Measurements from ENCODE around the gene ZC3H12D. TPM values are rescaled to one million over a fixed set of nuclear protein-coding genes. Genes with fewer than 3 reads are reported as not detected.

Gene ZC3H12D
- total and polyA plus RNA-seq, 4 donors = 1.1 to 4.7 (median 2.4) TPM

DNA sequence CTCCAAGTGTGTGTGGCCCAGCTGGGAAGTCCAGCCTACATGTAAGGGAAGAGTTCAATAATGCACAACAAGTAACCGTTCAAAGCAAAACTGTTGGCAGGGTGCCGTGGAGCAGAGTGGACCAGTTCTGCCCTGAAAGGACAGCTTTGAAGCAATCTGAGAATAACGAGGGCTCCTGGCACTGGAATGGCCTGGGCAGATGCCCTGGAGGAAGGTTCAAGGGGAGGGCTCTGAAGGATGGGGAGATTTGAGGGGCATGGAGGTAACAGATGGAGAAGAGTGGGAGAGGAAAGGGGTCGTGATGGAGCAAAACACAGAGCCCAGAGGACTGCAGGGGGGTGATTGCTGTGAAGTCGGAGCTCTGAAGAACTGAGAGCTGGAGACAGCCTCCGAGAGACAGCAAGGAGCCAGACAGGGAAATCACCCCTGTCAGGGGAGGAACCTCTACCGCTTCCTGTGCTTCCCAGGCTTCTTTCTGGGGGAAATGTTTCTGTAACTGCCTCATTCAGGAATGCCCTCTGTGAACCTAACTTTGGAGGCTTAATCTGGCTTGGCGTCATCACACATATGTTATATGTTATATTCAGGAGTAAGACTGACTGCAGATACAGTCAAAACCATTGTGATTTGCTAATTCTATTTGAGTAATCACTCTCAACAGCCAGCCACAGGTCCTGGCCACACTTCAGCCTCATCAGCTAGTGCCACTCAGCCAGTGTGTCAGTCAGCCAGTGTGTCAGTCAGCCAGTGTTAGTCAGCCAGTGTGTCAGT is 41.2 kb downstream of the ZC3H12D start:
- peaks cover 0 to 16% (median 0%) of the 10 kb centered on the region in 5 donors for H3K4me1 ChIP-seq (ENCODE audit: control insufficient read depth in 5 of 5, insufficient read depth in 5 of 5, low read length in 5 of 5)
- no peaks in the 10 kb centered on the region for H3K9me3 ChIP-seq (ENCODE audit: control insufficient read depth in 4 of 4, insufficient read depth in 3 of 4, low read length in 3 of 4)
- peak; percentile 53 to 81 (median 76) for DNase-seq

DNA sequence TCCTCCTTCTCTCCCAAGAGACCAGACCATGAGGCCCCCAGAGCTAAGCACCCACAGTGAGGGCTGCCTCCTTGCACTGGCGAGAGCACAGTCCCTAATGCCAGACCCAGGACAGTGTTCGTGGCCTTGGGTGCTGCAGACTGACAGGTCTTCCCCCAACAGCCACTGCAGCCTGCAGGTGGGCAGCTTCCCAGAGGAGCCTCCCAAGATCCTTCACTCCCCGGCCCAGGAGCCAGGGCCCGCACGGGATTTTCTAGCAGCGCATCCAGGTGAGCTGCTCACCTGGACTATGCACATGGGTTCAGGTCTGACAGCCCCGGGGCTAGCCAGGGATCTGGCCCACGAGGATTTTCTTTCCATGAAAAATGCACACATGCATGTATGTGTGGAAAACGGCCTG is 43.1 kb downstream of the ZC3H12D start:
- 89 to 90% methylated on average over 9 of the region's 9 CpGs for WGBS, 2 donors
- H3K36me3 ChIP-seq (ENCODE audit: control insufficient read depth in 4 of 4, insufficient read depth in 4 of 4, low read length in 4 of 4) = no peaks in the 10 kb centered on the region
- ATAC-seq (ENCODE audit: insufficient read depth, low FRiP score) = no peak

More for the DNA sequence above, 41.2 kb downstream of the ZC3H12D start:
- no peak overlapping the region for H3K4me3 ChIP-seq
- no peak overlapping the region for H3K27ac ChIP-seq (ENCODE audit: low read depth in 1 of 2, low read length in 1 of 2)
- no peaks in the 10 kb centered on the region for H3K36me3 ChIP-seq (ENCODE audit: control insufficient read depth in 4 of 4, insufficient read depth in 4 of 4, low read length in 4 of 4)
- TF ChIP-seq, protein P1, sequence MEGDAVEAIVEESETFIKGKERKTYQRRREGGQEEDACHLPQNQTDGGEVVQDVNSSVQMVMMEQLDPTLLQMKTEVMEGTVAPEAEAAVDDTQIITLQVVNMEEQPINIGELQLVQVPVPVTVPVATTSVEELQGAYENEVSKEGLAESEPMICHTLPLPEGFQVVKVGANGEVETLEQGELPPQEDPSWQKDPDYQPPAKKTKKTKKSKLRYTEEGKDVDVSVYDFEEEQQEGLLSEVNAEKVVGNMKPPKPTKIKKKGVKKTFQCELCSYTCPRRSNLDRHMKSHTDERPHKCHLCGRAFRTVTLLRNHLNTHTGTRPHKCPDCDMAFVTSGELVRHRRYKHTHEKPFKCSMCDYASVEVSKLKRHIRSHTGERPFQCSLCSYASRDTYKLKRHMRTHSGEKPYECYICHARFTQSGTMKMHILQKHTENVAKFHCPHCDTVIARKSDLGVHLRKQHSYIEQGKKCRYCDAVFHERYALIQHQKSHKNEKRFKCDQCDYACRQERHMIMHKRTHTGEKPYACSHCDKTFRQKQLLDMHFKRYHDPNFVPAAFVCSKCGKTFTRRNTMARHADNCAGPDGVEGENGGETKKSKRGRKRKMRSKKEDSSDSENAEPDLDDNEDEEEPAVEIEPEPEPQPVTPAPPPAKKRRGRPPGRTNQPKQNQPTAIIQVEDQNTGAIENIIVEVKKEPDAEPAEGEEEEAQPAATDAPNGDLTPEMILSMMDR (IDR thresholded peaks at IDR 0.05; ENCODE audit: control extremely low read depth, extremely low read depth) = no peak
- ATAC-seq (ENCODE audit: insufficient read depth, low FRiP score) = no peak
- no peaks in the 10 kb centered on the region for H3K27me3 ChIP-seq (ENCODE audit: control insufficient read depth in 3 of 3, insufficient read depth in 3 of 3, low read length in 2 of 3)
- no peak overlapping the region for H3K9ac ChIP-seq (ENCODE audit: insufficient read depth in 1 of 2, low read length in 2 of 2)
- 64 to 74% methylated on average over 8 of the region's 8 CpGs for WGBS, 2 donors

DNA sequence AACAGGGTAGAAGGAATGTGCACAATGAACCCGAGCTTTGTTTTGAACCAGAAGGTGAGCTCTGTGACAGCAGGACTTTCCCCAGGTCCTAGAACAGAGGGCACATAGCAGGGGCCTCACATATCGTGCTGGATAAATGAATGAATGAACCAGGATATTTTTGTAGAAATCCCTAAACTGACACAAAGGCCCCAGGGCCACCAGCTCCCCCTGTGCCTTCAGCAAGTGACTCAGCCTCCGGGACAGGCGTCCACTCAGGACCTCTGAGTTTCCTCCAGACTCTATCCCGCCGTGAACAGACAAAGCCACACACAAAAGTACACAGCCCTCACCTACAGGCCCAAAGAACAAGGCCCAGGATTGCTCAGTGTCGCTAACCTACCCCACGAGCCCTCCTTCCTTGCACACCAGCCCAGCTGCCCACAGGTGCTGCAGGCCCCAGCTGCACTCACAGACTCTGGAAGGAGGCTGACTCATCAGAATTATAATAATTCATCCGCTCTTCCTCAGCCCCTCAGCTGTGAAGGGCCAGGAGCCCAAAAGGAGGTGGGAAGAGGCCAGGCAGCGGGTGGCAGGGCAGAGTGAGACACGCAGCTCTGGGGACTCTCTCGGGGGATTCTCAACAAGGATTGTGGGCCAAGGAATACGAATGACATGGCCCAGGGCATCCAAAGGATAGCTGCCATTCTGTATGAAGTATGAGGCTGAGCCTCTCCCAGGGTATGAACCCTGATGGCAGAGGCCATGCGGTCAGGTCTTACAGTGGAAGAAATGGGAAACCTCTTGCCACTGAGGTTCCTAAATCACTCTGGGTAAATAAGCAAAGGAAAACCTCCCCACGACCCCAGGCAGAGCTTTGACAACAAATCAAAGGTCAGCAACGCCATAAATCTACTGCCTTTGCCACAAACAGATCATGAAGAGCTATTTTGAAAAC is 43.8 kb downstream of the ZC3H12D start:
- H3K4me3 ChIP-seq = no peak overlapping the region
- TF ChIP-seq, protein P1 (IDR thresholded peaks at IDR 0.05; ENCODE audit: control extremely low read depth, extremely low read depth) = no peak
- no peaks in the 10 kb centered on the region for H3K9me3 ChIP-seq (ENCODE audit: control insufficient read depth in 4 of 4, insufficient read depth in 3 of 4, low read length in 3 of 4)
- ATAC-seq (ENCODE audit: insufficient read depth, low FRiP score) (no peak), DNase-seq (peak in 2 of 3 donors; percentile 27 to 61)
- WGBS, 2 donors = 84 to 85% methylated on average over 16 of the region's 16 CpGs
- H3K27me3 ChIP-seq (ENCODE audit: control insufficient read depth in 3 of 3, insufficient read depth in 3 of 3, low read length in 2 of 3) = no peaks in the 10 kb centered on the region
- H3K9ac ChIP-seq (ENCODE audit: insufficient read depth in 1 of 2, low read length in 2 of 2) = no peak overlapping the region
- peaks cover 0 to 16% (median 0%) of the 10 kb centered on the region in 5 donors for H3K4me1 ChIP-seq (ENCODE audit: control insufficient read depth in 5 of 5, insufficient read depth in 5 of 5, low read length in 5 of 5)
- no peaks in the 10 kb centered on the region for H3K36me3 ChIP-seq (ENCODE audit: control insufficient read depth in 4 of 4, insufficient read depth in 4 of 4, low read length in 4 of 4)
- H3K27ac ChIP-seq (ENCODE audit: low read depth in 1 of 2, low read length in 1 of 2) = no peak overlapping the region

More for the DNA sequence above, 43.1 kb downstream of the ZC3H12D start:
- no peak overlapping the region for H3K27ac ChIP-seq (ENCODE audit: low read depth in 1 of 2, low read length in 1 of 2)
- peaks cover 0 to 16% (median 0%) of the 10 kb centered on the region in 5 donors for H3K4me1 ChIP-seq (ENCODE audit: control insufficient read depth in 5 of 5, insufficient read depth in 5 of 5, low read length in 5 of 5)
- H3K9me3 ChIP-seq (ENCODE audit: control insufficient read depth in 4 of 4, insufficient read depth in 3 of 4, low read length in 3 of 4) = no peaks in the 10 kb centered on the region
- no peak for DNase-seq
- no peaks in the 10 kb centered on the region for H3K27me3 ChIP-seq (ENCODE audit: control insufficient read depth in 3 of 3, insufficient read depth in 3 of 3, low read length in 2 of 3)
- no peak overlapping the region for H3K4me3 ChIP-seq
- TF ChIP-seq, protein P1 (IDR thresholded peaks at IDR 0.05; ENCODE audit: control extremely low read depth, extremely low read depth) = no peak
- H3K9ac ChIP-seq (ENCODE audit: insufficient read depth in 1 of 2, low read length in 2 of 2) = no peak overlapping the region
